CD4-positive, alpha-beta memory T cell (primary cell): ENCODE measurements around the gene PUS10. TPM values are rescaled to one million over a fixed set of nuclear protein-coding genes. Genes with fewer than 3 reads are reported as not detected.
"Not testable (repeated sequence)": the region's sequence is repeated elsewhere in the genome, so short reads cannot be mapped to it uniquely, and the experiment has no call there.

Experiments used
- CTCF ChIA-PET: fragments of 350-600 bp; sonication (Branson Sonifier 250); formaldehyde crosslinking; loops from one replicate; lab custom pipeline; 2021; ENCODE audit warnings: inconsistent platforms; ENCODE audit not compliant: partially characterized antibody; lab: Charles Lee
- POLR2A ChIA-PET: fragments of 350-600 bp; sonication (Branson Sonifier 250); formaldehyde crosslinking; loops from one replicate; lab custom pipeline; 2021; ENCODE audit not compliant: partially characterized antibody; lab: Charles Lee
- DNase-seq, 5 donors: peaks; one replicate each; pipeline versions ENCODE4 v3.0.0 to v3.0.0-alpha.2; 2020 to 2022; ENCODE audit warnings: mixed read lengths in 1 of 5
- H3K27ac ChIP-seq: one replicate; pipeline ENCODE4 v1.7.0; 2013; ENCODE audit warnings: low read depth, low read length
- H3K27me3 ChIP-seq: 2 replicates; pipeline ENCODE4 v1.7.0; 2013; ENCODE audit warnings: mild to moderate bottlenecking, low read length, moderate library complexity; ENCODE audit not compliant: insufficient read depth
- H3K36me3 ChIP-seq: 2 replicates; pipeline ENCODE4 v1.7.0; 2013; ENCODE audit warnings: mild to moderate bottlenecking, low read length, moderate library complexity; ENCODE audit not compliant: insufficient read depth
- H3K4me1 ChIP-seq: 2 replicates; pipeline ENCODE4 v1.7.0; 2013; ENCODE audit warnings: mild to moderate bottlenecking, low read length, moderate library complexity; ENCODE audit not compliant: insufficient read depth
- H3K4me3 ChIP-seq, 2 donors: one replicate each; pipeline ENCODE4 v1.7.0; 2013; ENCODE audit warnings: low read length in 2 of 2, mild to moderate bottlenecking in 1 of 2
- H3K9me3 ChIP-seq, 2 donors: one replicate each; pipeline ENCODE4 v1.7.0; 2013; ENCODE audit warnings: low read length in 2 of 2, control low read depth in 1 of 2; ENCODE audit not compliant: control insufficient read depth in 1 of 2
- H3K27ac Mint-ChIP-seq, 7 donors: one replicate each; pipeline ENCODE4 v1.8.0; 2020 to 2021; ENCODE audit warnings: mixed read lengths in 7 of 7, mild to moderate bottlenecking in 6 of 7, inconsistent platforms in 3 of 7, moderate library complexity in 3 of 7
- H3K27me3 Mint-ChIP-seq, 2 donors: one replicate each; pipeline ENCODE4 v1.8.0; 2020 to 2021; ENCODE audit warnings: mixed read lengths in 2 of 2
- H3K36me3 Mint-ChIP-seq, 2 donors: one replicate each; pipeline ENCODE4 v1.8.0; 2020 to 2021; ENCODE audit warnings: mixed read lengths in 2 of 2, inconsistent platforms in 1 of 2, mild to moderate bottlenecking in 1 of 2
- H3K4me1 Mint-ChIP-seq, 4 donors: one replicate each; pipeline ENCODE4 v1.8.0; 2020 to 2021; ENCODE audit warnings: mixed read lengths in 4 of 4, mild to moderate bottlenecking in 1 of 4
- H3K4me3 Mint-ChIP-seq, 8 donors: one replicate each; pipeline ENCODE4 v1.8.0; 2020 to 2021; ENCODE audit warnings: mixed read lengths in 8 of 8, mild to moderate bottlenecking in 7 of 8, moderate library complexity in 6 of 8, inconsistent platforms in 3 of 8
- H3K9me3 Mint-ChIP-seq, 8 donors: one replicate each; pipeline ENCODE4 v1.8.0; 2020 to 2021; ENCODE audit warnings: mixed read lengths in 8 of 8, mild to moderate bottlenecking in 5 of 8, inconsistent platforms in 3 of 8, moderate library complexity in 1 of 8
- intact Hi-C: fragments of 100-400 bp; cut with micrococcal nuclease; formaldehyde crosslinking; loops from one replicate; pipeline ENCODE4 v1.15.1; 2023
- polyA plus RNA-seq, 2 donors: library from polyadenylated mRNA; unstranded; fragments of 300-500 nt; fragmentation: Illumina TruSeq; gene quantifications; one replicate each; pipeline ENCODE4 v1.2.3, GENCODE V29; 2021
- total RNA-seq, 2 experiments: library from RNA; stranded (reverse); gene quantifications; one replicate each; pipeline ENCODE4 v1.2.3, GENCODE V29; 2021

The PUS10 gene
- total and polyA plus RNA-seq, 4 experiments from 2014 or later: 3.4 to 8.0 (median 5.6) TPM

- H3K36me3 ChIP-seq: no peaks in the 10 kb centered on the region
- POLR2A ChIA-PET: interaction anchor here (0.8 to 1.3 kb wide), 7 partner anchors 19 to 293 kb away, joined by 3 to 10 read pairs (median 4); partner anchors contain the start of genes PEX13 and REL
- Mint-ChIP-seq H3K4me3 (no peak overlapping the region), H3K36me3 (peaks cover 0 to 4% of the 10 kb centered on the region in 2 donors), H3K9me3 (no peaks in the 10 kb centered on the region), H3K4me1 (peaks cover 0 to 2% (median 0%) of the 10 kb centered on the region in 4 donors), H3K27me3 (no peaks in the 10 kb centered on the region), H3K27ac (peak overlapping the region in 2 of 7 donors; percentile 4 to 36)
- no peaks in the 10 kb centered on the region for H3K27me3 ChIP-seq
- H3K27ac ChIP-seq: no peak overlapping the region
- H3K4me1 ChIP-seq: no peaks in the 10 kb centered on the region
- H3K4me3 ChIP-seq: no peak overlapping the region
- H3K9me3 ChIP-seq: no peaks in the 10 kb centered on the region
- CTCF ChIA-PET: interaction anchor here (0.6 to 10.1 kb wide), 31 partner anchors 8 to 291 kb away, joined by 3 to 181 read pairs (median 5); partner anchors contain the start of genes PAPOLG and REL
- intact Hi-C loops: loop anchor here (1.0 to 5.0 kb wide), 6 partner anchors 77 to 292 kb away; partner anchors contain the start of gene REL
- peak in 4 of 5 donors; percentile 55 to 64 (median 59) for DNase-seq
Observed at GRCh38 chr2:60998628-60999545, 19.2 kb downstream of the PUS10 start.

DNA sequence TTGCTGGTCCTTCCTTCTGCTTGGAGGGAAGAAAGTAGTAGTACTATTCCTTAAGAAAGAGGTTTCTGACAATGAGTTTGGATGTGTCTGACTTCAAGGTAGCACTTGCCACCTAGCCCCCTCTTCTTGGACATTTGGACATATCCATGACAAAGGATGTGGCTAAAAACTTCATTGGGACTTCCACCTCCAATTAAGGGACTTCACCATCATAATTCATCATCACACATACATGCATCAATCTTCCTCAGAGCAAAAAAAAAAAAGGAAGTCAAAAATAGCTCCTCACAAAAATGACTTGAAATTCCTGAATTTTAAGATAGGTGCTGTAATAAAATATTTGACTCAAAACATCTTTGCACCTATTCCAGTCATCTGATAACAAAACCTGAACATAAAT lies 23.9 kb downstream of the PUS10 start:
- no peaks in the 10 kb centered on the region for H3K36me3 ChIP-seq
- no peak for DNase-seq
- Mint-ChIP-seq H3K27ac (peak overlapping the region in 3 of 7 donors; percentile 7 to 81 (median 36)), H3K36me3 (peaks cover 1 to 14% of the 10 kb centered on the region in 2 donors), H3K9me3 (peaks cover 0 to 14% (median 3%) of the 10 kb centered on the region in 8 donors), H3K4me3 (peak overlapping the region in 3 of 8 donors; percentile 21 to 56 (median 52)), H3K4me1 (peaks cover 4 to 12% (median 9%) of the 10 kb centered on the region in 4 donors), H3K27me3 (no peaks in the 10 kb centered on the region)
- H3K4me3 ChIP-seq: no peak overlapping the region
- intact Hi-C loops: no loop called here
- ChIA-PET POLR2A (interaction anchor here (0.6 to 2.4 kb wide), 2 partner anchors 29 to 199 kb away, joined by 3 to 11 read pairs; no protein-coding TSS in a partner anchor), CTCF (interaction anchor here (2.1 to 10.1 kb wide), 4 partner anchors 10 to 286 kb away, joined by 5 to 181 read pairs (median 8); partner anchors contain the start of gene REL)
- H3K27ac ChIP-seq: no peak overlapping the region
- no peaks in the 10 kb centered on the region for H3K9me3 ChIP-seq
- H3K27me3 ChIP-seq: no peaks in the 10 kb centered on the region
- H3K4me1 ChIP-seq: peaks cover 7% of the 10 kb centered on the region

- Mint-ChIP-seq H3K4me3 (peak overlapping the region; percentile 71 to 80 (median 78)), H3K9me3 (peaks cover 0 to 14% (median 3%) of the 10 kb centered on the region in 8 donors), H3K4me1 (peaks cover 4 to 12% (median 9%) of the 10 kb centered on the region in 4 donors), H3K27me3 (no peaks in the 10 kb centered on the region), H3K27ac (peak overlapping the region; percentile 62 to 97 (median 95)), H3K36me3 (peaks cover 1 to 14% of the 10 kb centered on the region in 2 donors)
- H3K4me3 ChIP-seq: peak overlapping the region; percentile 1 to 44
- POLR2A ChIA-PET: interaction anchor here (0.7 to 2.4 kb wide), 9 partner anchors 12 to 173 kb away, joined by 3 to 18 read pairs (median 5); partner anchors contain the start of genes PEX13 and REL
- no peaks in the 10 kb centered on the region for H3K36me3 ChIP-seq
- no peaks in the 10 kb centered on the region for H3K27me3 ChIP-seq
- CTCF ChIA-PET: interaction anchor here (0.9 to 2.8 kb wide), 10 partner anchors 13 to 283 kb away, joined by 3 to 11 read pairs (median 4); partner anchors contain the start of gene REL
- H3K27ac ChIP-seq: no peak overlapping the region
- peak in 4 of 5 donors; percentile 46 to 61 (median 52) for DNase-seq
- H3K4me1 ChIP-seq: peaks cover 7% of the 10 kb centered on the region
- H3K9me3 ChIP-seq: no peaks in the 10 kb centered on the region
- intact Hi-C loops: no loop called here
Observed at GRCh38 chr2:60992985-60993392, 25.1 kb downstream of the PUS10 start.

- no peaks in the 10 kb centered on the region for H3K27me3 Mint-ChIP-seq
- Histone ChIP-seq H3K27ac (no peak overlapping the region), H3K4me3 (no peak overlapping the region), H3K9me3 (no peaks in the 10 kb centered on the region), H3K27me3 (no peaks in the 10 kb centered on the region), H3K36me3 (no peaks in the 10 kb centered on the region), H3K4me1 (peaks cover 7% of the 10 kb centered on the region)
- H3K27ac Mint-ChIP-seq: peak overlapping the region in 2 of 7 donors; percentile 15 to 56
- H3K4me3 Mint-ChIP-seq: no peak overlapping the region
- DNase-seq: no peak
- intact Hi-C loops: no loop called here
- POLR2A ChIA-PET: interaction anchor here (1.5 to 2.4 kb wide), 3 partner anchors 17 to 110 kb away, joined by 7 to 18 read pairs (median 11); partner anchors contain the start of gene REL
- H3K4me1 Mint-ChIP-seq: peaks cover 4 to 12% (median 8%) of the 10 kb centered on the region in 4 donors
- H3K9me3 Mint-ChIP-seq: peaks cover 0 to 14% (median 3%) of the 10 kb centered on the region in 8 donors
- peaks cover 1 to 14% of the 10 kb centered on the region in 2 donors for H3K36me3 Mint-ChIP-seq
- CTCF ChIA-PET: interaction anchor here (1.3 to 2.8 kb wide), 4 partner anchors 14 to 285 kb away, joined by 3 to 11 read pairs (median 4); no protein-coding TSS in a partner anchor
Observed at GRCh38 chr2:60991644-60992043, 26.4 kb downstream of the PUS10 start.

DNA sequence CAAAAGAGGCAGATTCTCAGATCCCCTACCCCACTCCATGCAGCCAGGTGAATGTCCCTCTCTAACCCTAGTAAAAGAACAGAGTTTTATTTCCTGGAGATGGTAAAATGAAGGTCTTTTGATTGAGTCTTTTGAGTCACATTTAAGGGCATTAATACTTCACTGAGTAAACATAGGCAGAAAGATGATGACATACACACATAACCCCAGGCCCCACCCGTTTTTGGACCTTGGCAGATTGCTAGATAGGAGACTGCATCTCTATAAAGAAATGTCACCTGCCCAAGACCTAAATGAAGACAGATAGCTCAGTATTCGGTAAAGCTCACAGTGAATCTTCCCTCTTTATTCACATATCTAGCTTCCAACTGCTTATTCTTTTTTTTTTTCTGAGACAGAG lies 28.8 kb downstream of the PUS10 start:
- Mint-ChIP-seq H3K9me3 (peaks cover 0 to 14% (median 3%) of the 10 kb centered on the region in 8 donors), H3K36me3 (peaks cover 1 to 14% of the 10 kb centered on the region in 2 donors), H3K27me3 (no peaks in the 10 kb centered on the region), H3K4me1 (peaks cover 4 to 12% (median 8%) of the 10 kb centered on the region in 4 donors), H3K27ac (no peak overlapping the region), H3K4me3 (no peak overlapping the region)
- POLR2A ChIA-PET: no interaction called here
- Histone ChIP-seq H3K4me3 (no peak overlapping the region), H3K36me3 (no peaks in the 10 kb centered on the region), H3K9me3 (no peaks in the 10 kb centered on the region), H3K27me3 (no peaks in the 10 kb centered on the region), H3K27ac (no peak overlapping the region), H3K4me1 (peaks cover 7% of the 10 kb centered on the region)
- intact Hi-C loops: no loop called here
- CTCF ChIA-PET: interaction anchor here (2.3 kb wide), 1 partner anchor 12 kb away, joined by 6 read pairs; no protein-coding TSS in a partner anchor
- no peak for DNase-seq

- H3K27ac Mint-ChIP-seq, H3K4me3 ChIP-seq, H3K4me1 Mint-ChIP-seq, H3K36me3 Mint-ChIP-seq, H3K4me3 Mint-ChIP-seq, H3K4me1 ChIP-seq, intact Hi-C loops, H3K27me3 Mint-ChIP-seq, H3K36me3 ChIP-seq, H3K27ac ChIP-seq, H3K9me3 ChIP-seq, DNase-seq, H3K27me3 ChIP-seq: not testable (repeated sequence)
- ChIA-PET CTCF (interaction anchor here (1.2 to 1.9 kb wide), 3 partner anchors 10 to 280 kb away, joined by 5 to 7 read pairs (median 5); no protein-coding TSS in a partner anchor), POLR2A (interaction anchor here (0.7 kb wide), 1 partner anchor 106 kb away, joined by 3 read pairs; no protein-coding TSS in a partner anchor)
- peaks cover 0 to 14% (median 2%) of the 10 kb centered on the region in 8 donors for H3K9me3 Mint-ChIP-seq
Observed at GRCh38 chr2:60987656-60988055, 30.4 kb downstream of the PUS10 start.
